H9 (cell line): Measurements from ENCODE around the gene NXPH4. TPM values are rescaled to one million over a fixed set of nuclear protein-coding genes. Genes with fewer than 3 reads are reported as not detected.

ENCODE experiments used
- DNase-seq: peaks from one replicate; pipeline ENCODE4 v3.0.0-alpha.2; 2017
- H2AFZ ChIP-seq: one replicate; pipeline ENCODE4 v1.6.1; 2013; ENCODE audit warnings: mild to moderate bottlenecking, low read length, control low read depth, moderate library complexity
- H2AK5ac ChIP-seq: 2 replicates; pipeline ENCODE4 v1.6.1; 2013; ENCODE audit warnings: low read length, control low read depth, mixed read lengths; ENCODE audit not compliant: insufficient read length
- H2BK120ac ChIP-seq: one replicate; pipeline ENCODE4 v1.6.1; 2013; ENCODE audit warnings: low read depth, mild to moderate bottlenecking, low read length, control low read depth, inconsistent platforms; ENCODE audit not compliant: poor library complexity, severe bottlenecking
- H2BK12ac ChIP-seq: 2 replicates; pipeline ENCODE4 v1.6.1; 2013; ENCODE audit warnings: low read length, control low read depth, mixed read lengths, low read depth; ENCODE audit not compliant: insufficient read length
- H2BK15ac ChIP-seq: 2 replicates; pipeline ENCODE4 v1.6.1; 2013; ENCODE audit warnings: low read depth, low read length, control low read depth
- H2BK20ac ChIP-seq: one replicate; pipeline ENCODE4 v1.6.1; 2013; ENCODE audit warnings: low read depth, mild to moderate bottlenecking, low read length, control low read depth, inconsistent platforms; ENCODE audit not compliant: poor library complexity, severe bottlenecking
- H2BK5ac ChIP-seq: 2 replicates; pipeline ENCODE4 v1.6.1; 2013; ENCODE audit warnings: low read length, control low read depth, mixed read lengths; ENCODE audit not compliant: insufficient read length
- H3K14ac ChIP-seq: 2 replicates; pipeline ENCODE4 v1.6.1; 2013; ENCODE audit warnings: low read length, control low read depth; ENCODE audit not compliant: insufficient read depth
- H3K18ac ChIP-seq: 2 replicates; pipeline ENCODE4 v1.6.1; 2013; ENCODE audit warnings: low read depth, mild to moderate bottlenecking, mixed read lengths, low read length, control low read depth; ENCODE audit not compliant: insufficient read length
- H3K23ac ChIP-seq: 2 replicates; pipeline ENCODE4 v1.6.1; 2013; ENCODE audit warnings: low read length, control low read depth, mixed read lengths, low read depth; ENCODE audit not compliant: insufficient read length
- H3K23me2 ChIP-seq: 2 replicates; pipeline ENCODE4 v1.6.1; 2013; ENCODE audit warnings: low read depth, mild to moderate bottlenecking, mixed read lengths, low read length, control low read depth; ENCODE audit not compliant: insufficient read length, poor library complexity, severe bottlenecking
- H3K27ac ChIP-seq: 2 replicates; pipeline ENCODE4 v1.5.1; 2013; ENCODE audit warnings: low read length, control low read depth, mixed read lengths, low read depth; ENCODE audit not compliant: insufficient read length
- H3K27me3 ChIP-seq: 2 replicates; pipeline ENCODE4 v1.6.1; 2013; ENCODE audit warnings: low read length, control low read depth, inconsistent platforms; ENCODE audit not compliant: insufficient read depth
- H3K4ac ChIP-seq: 2 replicates; pipeline ENCODE4 v1.6.1; 2013; ENCODE audit warnings: low read depth, mild to moderate bottlenecking, control low read depth, inconsistent platforms, low read length, moderate library complexity
- H3K4me1 ChIP-seq: 2 replicates; pipeline ENCODE4 v1.6.1; 2013; ENCODE audit warnings: low read length, control low read depth, inconsistent platforms; ENCODE audit not compliant: insufficient read depth
- H3K4me2 ChIP-seq: 2 replicates; pipeline ENCODE4 v1.6.1; 2013; ENCODE audit warnings: low read length, control low read depth, mixed read lengths; ENCODE audit not compliant: insufficient read length, insufficient read depth
- H3K56ac ChIP-seq: 2 replicates; pipeline ENCODE4 v1.6.1; 2013; ENCODE audit warnings: low read depth, mild to moderate bottlenecking, mixed read lengths, low read length, control low read depth; ENCODE audit not compliant: insufficient read length
- H3K79me1 ChIP-seq: 2 replicates; pipeline ENCODE4 v1.6.1; 2013; ENCODE audit warnings: low read depth, mild to moderate bottlenecking, moderate library complexity, low read length, control low read depth, inconsistent platforms; ENCODE audit not compliant: insufficient read depth, poor library complexity, severe bottlenecking
- H3K79me2 ChIP-seq: 2 replicates; pipeline ENCODE4 v1.6.1; 2013; ENCODE audit warnings: low read length, control low read depth, inconsistent platforms; ENCODE audit not compliant: insufficient read depth
- H3K9ac ChIP-seq: 2 replicates; pipeline ENCODE4 v1.6.1; 2013; ENCODE audit warnings: low read length, control low read depth, mixed read lengths; ENCODE audit not compliant: insufficient read length; ENCODE audit errors: extremely low read depth
- H3K9me3 ChIP-seq: one replicate; pipeline ENCODE4 v1.6.1; 2013; ENCODE audit warnings: low read depth, low read length, inconsistent platforms; ENCODE audit not compliant: control insufficient read depth
- H3T11ph ChIP-seq: one replicate; pipeline ENCODE4 v1.6.1; 2013; ENCODE audit warnings: mild to moderate bottlenecking, low read length, control low read depth, inconsistent platforms
- H4K20me1 ChIP-seq: one replicate; pipeline ENCODE4 v1.6.1; 2013; ENCODE audit not compliant: control insufficient read depth, insufficient read length, insufficient read depth
- H4K5ac ChIP-seq: 2 replicates; pipeline ENCODE4 v1.6.1; 2013; ENCODE audit warnings: low read depth, mild to moderate bottlenecking, mixed read lengths, low read length, control low read depth; ENCODE audit not compliant: insufficient read length
- H4K8ac ChIP-seq: replicated peaks from 2 replicates; pipeline ENCODE4 v1.6.1; 2013; ENCODE audit warnings: low read length, control low read depth, mixed read lengths, low read depth; ENCODE audit not compliant: insufficient read length
- H4K91ac ChIP-seq: 2 replicates; pipeline ENCODE4 v1.6.1; 2013; ENCODE audit warnings: low read depth, mild to moderate bottlenecking, moderate library complexity, mixed read lengths, low read length, control low read depth; ENCODE audit not compliant: insufficient read length
- H3K27ac Mint-ChIP-seq, 3 experiments: 2 replicates in 2 of 3; 3 replicates in 1 of 3; pipeline ENCODE4 v1.8.0; 2020 to 2021; ENCODE audit warnings: mixed read lengths in 3 of 3, mild to moderate bottlenecking in 1 of 3, moderate library complexity in 1 of 3
- H3K27me3 Mint-ChIP-seq: 2 replicates; pipeline ENCODE4 v1.8.0; 2021; ENCODE audit warnings: low read depth, mild to moderate bottlenecking, moderate library complexity, mixed read lengths
- H3K36me3 Mint-ChIP-seq, 3 experiments: 2 replicates in 2 of 3; 3 replicates in 1 of 3; pipeline ENCODE4 v1.8.0; 2020 to 2021; ENCODE audit warnings: low read depth in 3 of 3, mixed read lengths in 3 of 3; ENCODE audit not compliant: insufficient read depth in 1 of 3
- H3K4me1 Mint-ChIP-seq, 2 experiments: 2 replicates each; pipeline ENCODE4 v1.8.0; 2020; ENCODE audit warnings: mixed read lengths in 2 of 2
- H3K4me3 Mint-ChIP-seq, 2 experiments: 2 replicates in 1 of 2; 3 replicates in 1 of 2; pipeline ENCODE4 v1.8.0; 2020 to 2021; ENCODE audit warnings: mild to moderate bottlenecking in 2 of 2, mixed read lengths in 2 of 2, moderate library complexity in 1 of 2
- H3K9me3 Mint-ChIP-seq, 2 experiments: 2 replicates in 1 of 2; 3 replicates in 1 of 2; pipeline ENCODE4 v1.8.0; 2020; ENCODE audit warnings: mild to moderate bottlenecking in 2 of 2, mixed read lengths in 2 of 2, moderate library complexity in 1 of 2
- CTCF ChIP-seq: fragments of 200-600 bp; sonication (generic); conservative IDR thresholded peaks from 3 replicates; pipeline ENCODE4 v1.8.0; 2021; ENCODE audit warnings: antibody characterized with exemption, mild to moderate bottlenecking
- WGBS: extraction: QIAGEN DNeasy Blood & Tissue Kit; methylation state at CpG from one replicate; pipeline ENCODE4 v1.1.7; 2013; ENCODE audit warnings: missing lambda C conversion rate, low lambda C conversion rate, mixed read lengths; ENCODE audit not compliant: insufficient read length; ENCODE audit errors: extremely low coverage; 5-methylcytosine and 5-hydroxymethylcytosine counted together
- total RNA-seq: library from RNA; stranded (reverse); gene quantifications from 2 replicates; pipeline ENCODE4 v1.2.1, GENCODE V29; 2021

The NXPH4 gene
- total RNA-seq, 1 experiment from 2014 or later, result 2.1 TPM

GRCh38 chr12:57166971-57167371 is 49.6 kb upstream of the NXPH4 start:
- no peak for TF ChIP-seq CTCF
- no peak overlapping the region for H3K27ac ChIP-seq
- H3K18ac ChIP-seq, result no peak overlapping the region
- H3K23ac ChIP-seq, result no peak overlapping the region
- no peak overlapping the region for H4K5ac ChIP-seq
- Mint-ChIP-seq H3K27me3 (no peaks in the 10 kb centered on the region), H3K4me3 (no peak overlapping the region; a peak in 1 of 5 replicates), H3K9me3 (no peaks in the 10 kb centered on the region), H3K4me1 (peaks cover 0 to 5% of the 10 kb centered on the region in 2 experiments; a peak in 2 of 4 replicates), H3K27ac (no peak overlapping the region), H3K36me3 (peaks cover 44 to 93% (median 88%) of the 10 kb centered on the region in 3 experiments; a peak in 6 of 7 replicates)
- no peak overlapping the region for H4K91ac ChIP-seq
- H3T11ph ChIP-seq, result no peak overlapping the region
- no peak overlapping the region for H4K8ac ChIP-seq
- no peaks in the 10 kb centered on the region for H4K20me1 ChIP-seq
- no peak overlapping the region for H3K4ac ChIP-seq
- H3K9me3 ChIP-seq, result no peaks in the 10 kb centered on the region
- no peak overlapping the region for H2AFZ ChIP-seq
- H2BK12ac ChIP-seq, result no peak overlapping the region
- no peaks in the 10 kb centered on the region for H3K79me1 ChIP-seq
- H3K9ac ChIP-seq, result no peak overlapping the region
- H2BK5ac ChIP-seq, result no peak overlapping the region
- no peak overlapping the region for H3K4me2 ChIP-seq
- H3K56ac ChIP-seq, result no peak overlapping the region
- H2BK120ac ChIP-seq, result no peak overlapping the region
- no peak overlapping the region for H3K14ac ChIP-seq
- H2AK5ac ChIP-seq, result no peak overlapping the region
- no CpG with 5 or more reads among the region's 10 CpGs for WGBS
- H2BK20ac ChIP-seq, result no peak overlapping the region
- H3K27me3 ChIP-seq, result no peaks in the 10 kb centered on the region
- no peaks in the 10 kb centered on the region for H3K4me1 ChIP-seq
- DNase-seq, result no peak
- no peak overlapping the region for H2BK15ac ChIP-seq
- no peaks in the 10 kb centered on the region for H3K79me2 ChIP-seq
- H3K23me2 ChIP-seq, result no peaks in the 10 kb centered on the region
